Measurements from ENCODE around the gene NSMCE1. TPM values are rescaled to one million over a fixed set of nuclear protein-coding genes. Genes with fewer than 3 reads are reported as not detected.
"Not testable (repeated sequence)": the region's sequence is repeated elsewhere in the genome, so short reads cannot be mapped to it uniquely, and the experiment has no call there.

The NSMCE1 gene
- total RNA-seq, 1 experiment from 2014 or later = 19.3 TPM

DNA sequence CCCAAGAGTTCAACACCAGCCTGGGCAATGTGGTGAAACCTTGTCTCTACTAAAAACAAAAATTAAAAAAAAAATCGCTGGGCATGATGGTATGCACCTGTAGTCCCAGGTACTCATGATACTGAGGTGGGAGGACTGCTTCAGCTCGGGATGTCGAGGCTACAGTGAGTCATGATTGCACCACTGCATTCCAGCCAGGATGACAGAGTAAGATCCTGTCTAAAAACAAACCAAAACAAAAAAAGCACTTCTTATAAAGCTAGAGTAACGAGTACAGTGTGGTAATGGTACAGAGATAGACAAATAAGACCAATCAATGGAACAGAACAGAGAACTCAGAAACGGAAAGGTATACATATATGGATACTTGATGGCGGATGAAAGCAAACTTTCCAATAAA, 4.4 kb downstream of the NSMCE1 start:
- no peak overlapping the region for H4K91ac ChIP-seq (ENCODE audit: insufficient read length, low read depth, low read length)
- no peak overlapping the region for H3K4ac ChIP-seq (ENCODE audit: low read depth, low read length)
- no peak overlapping the region for H2BK5ac ChIP-seq (ENCODE audit: insufficient read length, low read length)
- H3K36me3 Mint-ChIP-seq (ENCODE audit: insufficient read depth in 1 of 3, low read depth in 3 of 3) = no peaks in the 10 kb centered on the region; a peak in 2 of 7 replicates
- no peak overlapping the region for H3K4me2 ChIP-seq (ENCODE audit: insufficient read depth, insufficient read length, low read length)
- H3K27ac Mint-ChIP-seq = no peak overlapping the region
- no peaks in the 10 kb centered on the region for H3K23me2 ChIP-seq (ENCODE audit: insufficient read length, low read depth, low read length, poor library complexity, severe bottlenecking)
- TF ChIP-seq, protein P1, sequence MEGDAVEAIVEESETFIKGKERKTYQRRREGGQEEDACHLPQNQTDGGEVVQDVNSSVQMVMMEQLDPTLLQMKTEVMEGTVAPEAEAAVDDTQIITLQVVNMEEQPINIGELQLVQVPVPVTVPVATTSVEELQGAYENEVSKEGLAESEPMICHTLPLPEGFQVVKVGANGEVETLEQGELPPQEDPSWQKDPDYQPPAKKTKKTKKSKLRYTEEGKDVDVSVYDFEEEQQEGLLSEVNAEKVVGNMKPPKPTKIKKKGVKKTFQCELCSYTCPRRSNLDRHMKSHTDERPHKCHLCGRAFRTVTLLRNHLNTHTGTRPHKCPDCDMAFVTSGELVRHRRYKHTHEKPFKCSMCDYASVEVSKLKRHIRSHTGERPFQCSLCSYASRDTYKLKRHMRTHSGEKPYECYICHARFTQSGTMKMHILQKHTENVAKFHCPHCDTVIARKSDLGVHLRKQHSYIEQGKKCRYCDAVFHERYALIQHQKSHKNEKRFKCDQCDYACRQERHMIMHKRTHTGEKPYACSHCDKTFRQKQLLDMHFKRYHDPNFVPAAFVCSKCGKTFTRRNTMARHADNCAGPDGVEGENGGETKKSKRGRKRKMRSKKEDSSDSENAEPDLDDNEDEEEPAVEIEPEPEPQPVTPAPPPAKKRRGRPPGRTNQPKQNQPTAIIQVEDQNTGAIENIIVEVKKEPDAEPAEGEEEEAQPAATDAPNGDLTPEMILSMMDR (conservative IDR thresholded peaks at IDR 0.05) = no peak
- H3K9me3 Mint-ChIP-seq = no peaks in the 10 kb centered on the region
- H3K56ac ChIP-seq (ENCODE audit: insufficient read length, low read depth, low read length) = no peak overlapping the region
- H4K8ac ChIP-seq (replicated peaks; ENCODE audit: insufficient read length, low read depth, low read length) = no peak overlapping the region
- peaks cover 12 to 20% of the 10 kb centered on the region in 2 experiments for H3K4me1 Mint-ChIP-seq
- H2BK120ac ChIP-seq (ENCODE audit: low read depth, low read length, poor library complexity, severe bottlenecking) = no peak overlapping the region
- no peaks in the 10 kb centered on the region for H3K9me3 ChIP-seq (ENCODE audit: control insufficient read depth, low read depth, low read length)
- H4K20me1 ChIP-seq (ENCODE audit: control insufficient read depth, insufficient read depth, insufficient read length) = no peaks in the 10 kb centered on the region
- H3K27ac ChIP-seq (ENCODE audit: insufficient read length, low read depth, low read length) = no peak overlapping the region
- no peaks in the 10 kb centered on the region for H3K4me1 ChIP-seq (ENCODE audit: insufficient read depth, low read length)
- H4K5ac ChIP-seq (ENCODE audit: insufficient read length, low read depth, low read length) = no peak overlapping the region
- H2BK15ac ChIP-seq (ENCODE audit: low read depth, low read length) = no peak overlapping the region
- H3K27me3 Mint-ChIP-seq (ENCODE audit: low read depth) = no peaks in the 10 kb centered on the region
- no peaks in the 10 kb centered on the region for H3K79me1 ChIP-seq (ENCODE audit: insufficient read depth, low read depth, low read length, poor library complexity, severe bottlenecking)
- H3K4me3 Mint-ChIP-seq = no peak overlapping the region
- WGBS (ENCODE audit: extremely low coverage, insufficient read length, low lambda C conversion rate) = no CpG with 5 or more reads among the region's 6 CpGs
- H2BK12ac ChIP-seq (ENCODE audit: insufficient read length, low read depth, low read length) = no peak overlapping the region
- no peaks in the 10 kb centered on the region for H3K27me3 ChIP-seq (ENCODE audit: insufficient read depth, low read length)
- H2BK20ac ChIP-seq (ENCODE audit: low read depth, low read length, poor library complexity, severe bottlenecking) = no peak overlapping the region
- no peak overlapping the region for H3T11ph ChIP-seq (ENCODE audit: low read length)
- no peaks in the 10 kb centered on the region for H3K79me2 ChIP-seq (ENCODE audit: insufficient read depth, low read length)
- H3K14ac ChIP-seq (ENCODE audit: insufficient read depth, low read length) = no peak overlapping the region
- H3K9ac ChIP-seq (ENCODE audit: extremely low read depth, insufficient read length, low read length) = no peak overlapping the region
- no peak overlapping the region for H3K18ac ChIP-seq (ENCODE audit: insufficient read length, low read depth, low read length)
- H2AFZ ChIP-seq (ENCODE audit: low read length) = no peak overlapping the region
- H3K23ac ChIP-seq (ENCODE audit: insufficient read length, low read depth, low read length) = no peak overlapping the region
- no peak overlapping the region for H2AK5ac ChIP-seq (ENCODE audit: insufficient read length, low read length)
- DNase-seq = no peak

- H3K56ac ChIP-seq (ENCODE audit: insufficient read length, low read depth, low read length); H3K18ac ChIP-seq (ENCODE audit: insufficient read length, low read depth, low read length); H2AFZ ChIP-seq (ENCODE audit: low read length); H3K23me2 ChIP-seq (ENCODE audit: insufficient read length, low read depth, low read length, poor library complexity, severe bottlenecking); H3K36me3 Mint-ChIP-seq (ENCODE audit: insufficient read depth in 1 of 3, low read depth in 3 of 3); H3K4me1 ChIP-seq (ENCODE audit: insufficient read depth, low read length); H2BK20ac ChIP-seq (ENCODE audit: low read depth, low read length, poor library complexity, severe bottlenecking); H3K27ac ChIP-seq (ENCODE audit: insufficient read length, low read depth, low read length); H3K27me3 ChIP-seq (ENCODE audit: insufficient read depth, low read length); H4K91ac ChIP-seq (ENCODE audit: insufficient read length, low read depth, low read length); H3K27ac Mint-ChIP-seq; H4K20me1 ChIP-seq (ENCODE audit: control insufficient read depth, insufficient read depth, insufficient read length); H3K9ac ChIP-seq (ENCODE audit: extremely low read depth, insufficient read length, low read length); H3T11ph ChIP-seq (ENCODE audit: low read length); H2BK120ac ChIP-seq (ENCODE audit: low read depth, low read length, poor library complexity, severe bottlenecking); H2BK12ac ChIP-seq (ENCODE audit: insufficient read length, low read depth, low read length); H3K9me3 Mint-ChIP-seq; H3K27me3 Mint-ChIP-seq (ENCODE audit: low read depth); H2BK5ac ChIP-seq (ENCODE audit: insufficient read length, low read length); H2BK15ac ChIP-seq (ENCODE audit: low read depth, low read length); H3K14ac ChIP-seq (ENCODE audit: insufficient read depth, low read length); H3K4me3 Mint-ChIP-seq; H3K79me2 ChIP-seq (ENCODE audit: insufficient read depth, low read length); H4K5ac ChIP-seq (ENCODE audit: insufficient read length, low read depth, low read length); H3K23ac ChIP-seq (ENCODE audit: insufficient read length, low read depth, low read length); H2AK5ac ChIP-seq (ENCODE audit: insufficient read length, low read length); H3K4ac ChIP-seq (ENCODE audit: low read depth, low read length); H3K4me2 ChIP-seq (ENCODE audit: insufficient read depth, insufficient read length, low read length); H4K8ac ChIP-seq (replicated peaks; ENCODE audit: insufficient read length, low read depth, low read length); H3K79me1 ChIP-seq (ENCODE audit: insufficient read depth, low read depth, low read length, poor library complexity, severe bottlenecking); DNase-seq; H3K9me3 ChIP-seq (ENCODE audit: control insufficient read depth, low read depth, low read length): not testable (repeated sequence)
- WGBS (ENCODE audit: extremely low coverage, insufficient read length, low lambda C conversion rate) = no CpG with 5 or more reads among the region's 2 CpGs
- peaks cover 18 to 21% of the 10 kb centered on the region in 2 experiments for H3K4me1 Mint-ChIP-seq
Measured at GRCh38 chr16:27262904-27263423, 5.6 kb downstream of the NSMCE1 start.

Data from H9 (cell line).